ENCODE results near the gene CCNG1. TPM values are rescaled to one million over a fixed set of nuclear protein-coding genes. Genes with fewer than 3 reads are reported as not detected.

Gene CCNG1
- polyA plus RNA-seq, 1 donor from 2014 or later = 106 TPM

GRCh38 chr5:163437011-163437308 lies 435 bp upstream of the CCNG1 start:
- TF ChIP-seq EP300 (conservative IDR thresholded peaks at IDR 0.05; ENCODE audit: poor library complexity, severe bottlenecking) (no peak), RAD21 (conservative IDR thresholded peaks at IDR 0.05) (no peak), CTCF (IDR thresholded peaks at IDR 0.05; ENCODE audit: poor library complexity, severe bottlenecking) (no peak), SMC3 (conservative IDR thresholded peaks at IDR 0.05; ENCODE audit: poor library complexity) (no peak), REST (IDR thresholded peaks at IDR 0.05; ENCODE audit: borderline replicate concordance) (no peak), POLR2AphosphoS5 (IDR thresholded peaks at IDR 0.05) (no peak), TAF1 (IDR thresholded peaks at IDR 0.05; ENCODE audit: low read depth) (no peak), EZH2 (IDR thresholded peaks at IDR 0.05; ENCODE audit: borderline replicate concordance, insufficient read depth, low read length, poor library complexity, severe bottlenecking) (no peak)
- H4K20me1 ChIP-seq (ENCODE audit: insufficient read depth) = no peaks in the 10 kb centered on the region
- H3K27me3 ChIP-seq (ENCODE audit: insufficient read depth, low read depth, low read length) = no peaks in the 10 kb centered on the region
- H3K79me2 ChIP-seq (replicated peaks; ENCODE audit: insufficient read depth, low read length) = peaks cover 41% of the 10 kb centered on the region
- peak overlapping the region; percentile 86 for H3K4me3 ChIP-seq (ENCODE audit: low read length)
- H3K36me3 ChIP-seq (ENCODE audit: insufficient read depth, low read length) = no peaks in the 10 kb centered on the region
- no peaks in the 10 kb centered on the region for H3F3A ChIP-seq (ENCODE audit: insufficient read depth, low read length, poor library complexity, severe bottlenecking)
- H2AFZ ChIP-seq (ENCODE audit: low read depth, low read length) = peak overlapping the region; percentile 86
- peak overlapping the region; percentile 28 for H3K4me2 ChIP-seq (ENCODE audit: low read length)
- H3K9me2 ChIP-seq (ENCODE audit: insufficient read depth, low read length) = no peaks in the 10 kb centered on the region
- peak overlapping the region; percentile 72 for H3K27ac ChIP-seq (ENCODE audit: low read length)
- H3K9ac ChIP-seq (ENCODE audit: low read length) = peak overlapping the region; percentile 88
- H3K9me3 ChIP-seq (ENCODE audit: low read length) = no peaks in the 10 kb centered on the region

GRCh38 chr5:163439092-163439425 lies 1.7 kb downstream of the CCNG1 start:
- Histone ChIP-seq H3K4me3 (ENCODE audit: low read length) (peak overlapping the region; percentile 86), H3K9me2 (ENCODE audit: insufficient read depth, low read length) (no peaks in the 10 kb centered on the region), H3K4me2 (ENCODE audit: low read length) (peak overlapping the region; percentile 61), H3K79me2 (replicated peaks; ENCODE audit: insufficient read depth, low read length) (peaks cover 42% of the 10 kb centered on the region), H3K9me3 (ENCODE audit: low read length) (no peaks in the 10 kb centered on the region), H3K9ac (ENCODE audit: low read length) (no peak overlapping the region), H3F3A (ENCODE audit: insufficient read depth, low read length, poor library complexity, severe bottlenecking) (no peaks in the 10 kb centered on the region), H3K36me3 (ENCODE audit: insufficient read depth, low read length) (no peaks in the 10 kb centered on the region), H3K27ac (ENCODE audit: low read length) (no peak overlapping the region), H4K20me1 (ENCODE audit: insufficient read depth) (no peaks in the 10 kb centered on the region), H2AFZ (ENCODE audit: low read depth, low read length) (no peak overlapping the region), H3K27me3 (ENCODE audit: insufficient read depth, low read depth, low read length) (no peaks in the 10 kb centered on the region)
- TF ChIP-seq REST (IDR thresholded peaks at IDR 0.05; ENCODE audit: borderline replicate concordance) = no peak
- TF ChIP-seq POLR2AphosphoS5 (IDR thresholded peaks at IDR 0.05) = no peak
- no peak for TF ChIP-seq RAD21 (conservative IDR thresholded peaks at IDR 0.05)

Measured in neural cell (in vitro differentiated cells).